Adrenal gland (tissue), 12 donors: Measurements from ENCODE around the gene LSM4. TPM values are rescaled to one million over a fixed set of nuclear protein-coding genes. Genes with fewer than 3 reads are reported as not detected.

Experiments
- DNase-seq, 7 donors: peaks; one replicate each; pipeline ENCODE4 v3.0.0-alpha.2; 2019 to 2020
- H3K27ac ChIP-seq, 5 donors: fragments of 200-600 bp; sonication (generic) in 4 of 5; 1 replicate in 3 of 5; 2 replicates in 2 of 5; pipeline versions ENCODE4 v1.5.1 to v1.8.0; 2016 to 2020; ENCODE audit warnings: mild to moderate bottlenecking in 1 of 5
- H3K27me3 ChIP-seq: fragments of 200-600 bp; 2 replicates; pipeline ENCODE4 v1.8.0; 2021
- H3K36me3 ChIP-seq, 2 donors: fragments of 200-600 bp; replicated peaks in 1 of 2; 1 replicate in 1 of 2; 2 replicates in 1 of 2; pipeline versions ENCODE4 v1.5.1 to v1.8.0; 2018 to 2022
- H3K4me1 ChIP-seq, 2 donors: fragments of 200-600 bp; replicated peaks in 1 of 2; 1 replicate in 1 of 2; 2 replicates in 1 of 2; pipeline versions ENCODE4 v1.5.1 to v1.8.0; 2018 to 2021
- H3K4me3 ChIP-seq, 4 donors: fragments of 200-600 bp; sonication (generic) in 3 of 4; one replicate each; pipeline ENCODE4 v1.5.1; 2016 to 2018
- H3K9me3 ChIP-seq, 3 donors: fragments of 200-600 bp; sonication (generic) in 1 of 3; replicated peaks in 1 of 3; 1 replicate in 2 of 3; 2 replicates in 1 of 3; pipeline versions ENCODE4 v1.5.1 to v1.8.0; 2016 to 2021
- POLR2A ChIP-seq, 2 donors: fragments of 450-650 bp; IDR thresholded peaks; one replicate each; pipeline ENCODE4 v1.6.1; 2017; ENCODE audit warnings: antibody characterized with exemption in 2 of 2, mild to moderate bottlenecking in 2 of 2, moderate library complexity in 1 of 2
- WGBS, 4 donors: extraction: QIAGEN DNeasy Blood & Tissue Kit in 2 of 4; methylation state at CpG; one replicate each; pipeline versions ENCODE4 v1.1.5 to v1.1.7; 2013 to 2017; 5-methylcytosine and 5-hydroxymethylcytosine counted together
- intact Hi-C, 2 donors: fragments of 100-400 bp; cut with DNase I; formaldehyde crosslinking; loops; one replicate each; pipeline versions ENCODE4 v1.14.1 to v1.15.0; 2022 to 2023
- polyA plus RNA-seq, 3 donors: library from polyadenylated mRNA; stranded (reverse); fragments of 200-250 nt in 2 of 3; fragments of 350-450 nt in 1 of 3; fragmentation: Illumina TruSeq in 1 of 3; extraction: RNeasy Lipid Tissue Mini Kit (QIAGEN cat#74804) in 1 of 3; gene quantifications; one replicate each; pipeline ENCODE4 v1.2.3, GENCODE V29; 2013 to 2014
- total RNA-seq, 9 donors: library from RNA; depleted of rRNA in 4 of 9; stranded (reverse); fragments of >200 nt in 4 of 9; fragments of 120-200 nt in 1 of 9; fragmentation: NEBNext Ultra II Directional in 1 of 9; extraction: Animal tissue kit (Norgen Biotek cat#: 25700) in 1 of 9; gene quantifications; one replicate each; pipeline versions ENCODE4 v1.1.0 to v1.2.4, GENCODE V29; 2013 to 2023
- TF ChIP-seq, protein P1 (sequence below), 6 experiments: fragments of 450-650 bp in 4 of 6; fragments of 200-600 bp in 2 of 6; sonication (generic) in 1 of 6; IDR thresholded peaks; 1 replicate in 5 of 6; 2 replicates in 1 of 6; pipeline versions ENCODE4 v1.5.1 to v1.8.0; 2016 to 2021; ENCODE audit warnings: antibody characterized with exemption in 6 of 6, mild to moderate bottlenecking in 2 of 6, moderate library complexity in 1 of 6
- donor health status: healthy with polysubstance abuse.
- donor health status: Bipolar disorder and iron deficiency.
- donor health status: DM: yes; HTN: yes; CAD: no.
- donor health status: DM: no; HTN: no; CAD: no.
- donor health status: DM: no; HTN: no; CAD: no.
- donor health status: DM: yes; HTN: yes; CAD: no.

The LSM4 gene
- total and polyA plus RNA-seq, 12 donors: 105 to 290 (median 161) TPM

GRCh38 chr19:18309525-18310064, 13.3 kb downstream of the LSM4 start:
- Histone ChIP-seq H3K4me1 (peaks cover 23 to 31% of the 10 kb centered on the region in 2 donors), H3K4me3 (no peak overlapping the region), H3K36me3 (peaks cover 0 to 27% of the 10 kb centered on the region in 2 donors), H3K27ac (peak overlapping the region in 2 of 5 donors; percentile 90 to 99), H3K9me3 (no peaks in the 10 kb centered on the region), H3K27me3 (no peaks in the 10 kb centered on the region)
- TF ChIP-seq POLR2A (IDR thresholded peaks at IDR 0.05): no peak
- TF ChIP-seq, protein P1, sequence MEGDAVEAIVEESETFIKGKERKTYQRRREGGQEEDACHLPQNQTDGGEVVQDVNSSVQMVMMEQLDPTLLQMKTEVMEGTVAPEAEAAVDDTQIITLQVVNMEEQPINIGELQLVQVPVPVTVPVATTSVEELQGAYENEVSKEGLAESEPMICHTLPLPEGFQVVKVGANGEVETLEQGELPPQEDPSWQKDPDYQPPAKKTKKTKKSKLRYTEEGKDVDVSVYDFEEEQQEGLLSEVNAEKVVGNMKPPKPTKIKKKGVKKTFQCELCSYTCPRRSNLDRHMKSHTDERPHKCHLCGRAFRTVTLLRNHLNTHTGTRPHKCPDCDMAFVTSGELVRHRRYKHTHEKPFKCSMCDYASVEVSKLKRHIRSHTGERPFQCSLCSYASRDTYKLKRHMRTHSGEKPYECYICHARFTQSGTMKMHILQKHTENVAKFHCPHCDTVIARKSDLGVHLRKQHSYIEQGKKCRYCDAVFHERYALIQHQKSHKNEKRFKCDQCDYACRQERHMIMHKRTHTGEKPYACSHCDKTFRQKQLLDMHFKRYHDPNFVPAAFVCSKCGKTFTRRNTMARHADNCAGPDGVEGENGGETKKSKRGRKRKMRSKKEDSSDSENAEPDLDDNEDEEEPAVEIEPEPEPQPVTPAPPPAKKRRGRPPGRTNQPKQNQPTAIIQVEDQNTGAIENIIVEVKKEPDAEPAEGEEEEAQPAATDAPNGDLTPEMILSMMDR (IDR thresholded peaks at IDR 0.05): no peak
- 82 to 92% (median 91%) methylated on average over 11 to 33 of the region's 33 CpGs for WGBS, 4 donors
- DNase-seq: no peak
- intact Hi-C loops: no loop called here

DNA sequence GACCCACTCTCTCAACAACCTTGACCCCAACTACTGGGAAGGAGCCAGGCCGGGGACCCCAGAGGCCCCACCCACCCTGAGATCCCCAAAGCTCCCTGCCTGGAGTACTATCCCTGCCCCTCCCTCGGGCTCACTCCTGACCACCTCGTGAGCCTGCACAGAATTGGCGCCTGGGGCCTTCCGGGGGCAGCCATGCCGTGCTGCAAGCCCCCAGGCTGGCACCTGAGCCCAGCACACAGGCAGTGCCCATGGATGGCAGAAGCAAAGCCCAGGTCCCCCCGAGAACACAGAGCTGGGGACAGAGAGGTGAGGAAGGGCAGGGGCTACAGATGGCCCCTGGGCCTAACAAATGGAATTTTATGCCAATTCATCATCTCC, 13.9 kb downstream of the LSM4 start:
- peaks cover 0 to 27% of the 10 kb centered on the region in 2 donors for H3K36me3 ChIP-seq
- no peak overlapping the region for H3K4me3 ChIP-seq
- intact Hi-C loops: no loop called here
- no peak for DNase-seq
- peak overlapping the region in 3 of 5 donors; percentile 51 to 99 (median 90) for H3K27ac ChIP-seq
- no peaks in the 10 kb centered on the region for H3K9me3 ChIP-seq
- H3K27me3 ChIP-seq: no peaks in the 10 kb centered on the region
- no peak for TF ChIP-seq POLR2A (IDR thresholded peaks at IDR 0.05)
- TF ChIP-seq, protein P1 (IDR thresholded peaks at IDR 0.05): no peak
- H3K4me1 ChIP-seq: peaks cover 29 to 35% of the 10 kb centered on the region in 2 donors
- WGBS, 4 donors: 76 to 79% methylated on average over 7 of the region's 7 CpGs; no CpG with 5 or more reads in 2 of the 4 donors

DNA sequence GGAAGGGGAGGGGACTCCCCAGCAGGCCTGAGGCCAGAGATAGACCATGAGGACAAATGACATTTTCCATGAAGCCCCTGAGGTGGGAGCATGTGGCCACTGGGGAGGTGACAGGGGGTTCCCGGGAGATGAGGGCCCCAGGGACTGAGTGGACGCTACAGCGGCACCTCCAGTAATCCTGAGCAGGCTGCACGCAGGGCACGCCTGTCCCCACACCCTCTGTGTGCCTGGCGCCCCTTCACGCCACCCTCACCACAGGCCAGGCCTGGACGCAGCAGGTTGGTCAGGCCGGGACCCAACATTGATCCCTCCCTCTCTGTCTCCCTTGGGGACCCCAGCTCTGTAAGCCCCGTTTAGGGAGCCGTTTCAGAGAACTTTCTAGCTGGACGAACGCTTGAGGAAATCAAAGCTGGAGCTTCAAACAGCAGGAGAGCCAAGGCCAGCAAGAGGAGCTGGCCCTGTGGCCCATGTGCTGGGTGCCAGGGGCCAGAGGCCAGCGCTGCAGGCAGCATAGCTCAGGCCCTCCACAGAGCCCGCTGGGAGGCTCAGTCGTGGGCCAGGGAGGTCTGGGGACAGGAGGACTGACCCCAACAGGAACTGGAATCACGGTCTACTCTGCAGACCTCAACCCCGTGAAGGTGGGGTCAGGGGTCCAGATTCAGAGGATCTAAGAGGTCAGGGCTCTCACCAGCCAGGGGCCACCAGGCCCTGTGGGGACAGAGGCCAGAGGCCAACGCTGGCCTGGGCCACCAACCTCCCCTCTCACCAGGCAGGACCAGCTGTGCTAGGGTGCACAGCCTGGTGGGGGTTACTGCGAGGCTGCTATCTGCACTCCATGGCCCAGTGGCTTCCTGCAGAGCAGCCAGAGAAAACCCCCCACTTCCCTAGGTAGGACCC, 14.6 kb downstream of the LSM4 start:
- intact Hi-C loops: no loop called here
- 56 to 77% (median 73%) methylated on average over 7 to 20 of the region's 20 CpGs for WGBS, 4 donors
- peaks cover 35 to 41% of the 10 kb centered on the region in 2 donors for H3K4me1 ChIP-seq
- peak in 2 of 7 donors; percentile 40 to 54 for DNase-seq
- peak overlapping the region in 4 of 5 donors; percentile 51 to 99 (median 72) for H3K27ac ChIP-seq
- peaks cover 0 to 27% of the 10 kb centered on the region in 2 donors for H3K36me3 ChIP-seq
- no peak overlapping the region for H3K4me3 ChIP-seq
- H3K9me3 ChIP-seq: no peaks in the 10 kb centered on the region
- no peaks in the 10 kb centered on the region for H3K27me3 ChIP-seq
- TF ChIP-seq, protein P1 (IDR thresholded peaks at IDR 0.05): no peak
- TF ChIP-seq POLR2A (IDR thresholded peaks at IDR 0.05): no peak

- Histone ChIP-seq H3K4me3 (no peak overlapping the region), H3K4me1 (peaks cover 44 to 48% of the 10 kb centered on the region in 2 donors), H3K9me3 (no peaks in the 10 kb centered on the region), H3K36me3 (peaks cover 0 to 22% of the 10 kb centered on the region in 2 donors), H3K27ac (peak overlapping the region in 3 of 5 donors; percentile 3 to 99 (median 90)), H3K27me3 (no peaks in the 10 kb centered on the region)
- WGBS, 4 donors: 89 to 99% (median 91%) methylated on average over 10 to 19 of the region's 19 CpGs
- intact Hi-C loops: no loop called here
- TF ChIP-seq POLR2A (IDR thresholded peaks at IDR 0.05): no peak
- TF ChIP-seq, protein P1 (IDR thresholded peaks at IDR 0.05): no peak
- DNase-seq: no peak
Measured at GRCh38 chr19:18307271-18307681, 15.6 kb downstream of the LSM4 start.
